Stimulated activated naive CD8-positive, alpha-beta T cell treated with anti-CD3 and anti-CD28 coated beads, Interleukin-15, Interleukin-2, amounts not matched to agents 100 U/mL and 50 U/mL, for 24 hours (primary cell): ENCODE measurements around the gene FBN1.
A peak's percentile ranks its signal among the peaks of the same experiment; 100 is the strongest.

Source experiments
- ATAC-seq: fragments of 150-1000 bp; cut with Tn5 transposase; one replicate; pipeline ENCODE4 v1.10.0; 2021
- DNase-seq: peaks from one replicate; pipeline ENCODE4 v3.0.0; 2021

The FBN1 gene

DNA sequence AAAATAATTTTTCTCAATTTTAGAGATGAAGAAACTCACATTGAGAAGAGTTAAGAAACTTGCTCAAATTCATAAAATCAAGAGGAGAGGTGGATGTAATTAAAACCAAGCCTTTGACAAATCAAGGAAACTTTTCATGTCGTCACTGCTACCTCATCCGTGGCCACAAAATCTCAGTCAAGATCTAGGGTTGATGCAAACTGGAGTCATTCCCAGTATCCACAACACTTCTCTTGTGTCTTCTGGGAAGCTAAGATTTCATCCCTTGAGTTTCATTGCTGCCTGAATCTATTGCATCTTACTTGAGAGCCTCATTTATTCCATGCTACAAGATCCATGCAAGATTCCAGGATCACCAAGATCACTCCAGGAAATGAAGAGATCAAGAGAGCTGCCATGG is 5.4 kb upstream of the FBN1 start:
- no peak for DNase-seq
- ATAC-seq, result no peak

DNA sequence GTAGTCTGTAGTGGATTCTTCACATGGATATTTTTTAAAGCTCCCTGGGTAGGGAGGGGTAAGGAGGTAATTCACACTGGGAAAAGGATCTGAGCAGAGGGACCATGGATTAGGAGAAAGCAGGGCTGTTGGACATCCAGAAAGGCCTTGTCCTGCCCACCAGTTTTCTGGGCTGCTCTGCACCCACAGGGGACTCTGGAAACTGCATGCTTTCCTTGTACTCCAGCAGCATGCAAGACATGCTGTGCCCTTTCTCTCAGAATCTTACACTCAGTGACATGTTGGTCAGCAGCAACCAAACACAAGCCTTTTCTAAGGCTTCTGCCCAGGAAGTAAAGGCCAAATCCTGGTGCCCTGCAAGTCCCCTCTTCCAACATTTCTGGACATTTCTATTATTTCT is 2.5 kb upstream of the FBN1 start:
- no peak for ATAC-seq

DNA sequence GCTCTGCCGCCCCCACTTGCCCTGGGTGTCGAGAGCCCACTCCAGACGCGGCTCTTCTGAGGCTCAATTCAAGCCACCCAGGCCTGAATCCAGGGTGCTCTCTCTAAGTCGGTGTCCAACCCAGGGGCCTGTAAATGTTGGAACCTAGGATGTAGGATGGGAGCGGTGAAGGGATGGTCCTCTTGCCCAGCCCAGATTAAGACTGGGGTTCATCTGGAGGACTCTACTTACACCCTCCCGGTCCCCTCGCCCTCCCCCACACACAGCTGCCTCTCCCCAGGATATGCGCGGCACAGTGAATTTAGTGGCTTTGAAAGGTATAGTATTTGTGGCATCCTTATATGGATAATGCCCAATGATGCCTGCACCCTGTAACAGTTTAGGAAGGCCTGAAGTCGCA is 822 bp upstream of the FBN1 start:
- ATAC-seq (no peak), DNase-seq (no peak)

More for the DNA sequence above, 2.5 kb upstream of the FBN1 start:
- no peak for DNase-seq

DNA sequence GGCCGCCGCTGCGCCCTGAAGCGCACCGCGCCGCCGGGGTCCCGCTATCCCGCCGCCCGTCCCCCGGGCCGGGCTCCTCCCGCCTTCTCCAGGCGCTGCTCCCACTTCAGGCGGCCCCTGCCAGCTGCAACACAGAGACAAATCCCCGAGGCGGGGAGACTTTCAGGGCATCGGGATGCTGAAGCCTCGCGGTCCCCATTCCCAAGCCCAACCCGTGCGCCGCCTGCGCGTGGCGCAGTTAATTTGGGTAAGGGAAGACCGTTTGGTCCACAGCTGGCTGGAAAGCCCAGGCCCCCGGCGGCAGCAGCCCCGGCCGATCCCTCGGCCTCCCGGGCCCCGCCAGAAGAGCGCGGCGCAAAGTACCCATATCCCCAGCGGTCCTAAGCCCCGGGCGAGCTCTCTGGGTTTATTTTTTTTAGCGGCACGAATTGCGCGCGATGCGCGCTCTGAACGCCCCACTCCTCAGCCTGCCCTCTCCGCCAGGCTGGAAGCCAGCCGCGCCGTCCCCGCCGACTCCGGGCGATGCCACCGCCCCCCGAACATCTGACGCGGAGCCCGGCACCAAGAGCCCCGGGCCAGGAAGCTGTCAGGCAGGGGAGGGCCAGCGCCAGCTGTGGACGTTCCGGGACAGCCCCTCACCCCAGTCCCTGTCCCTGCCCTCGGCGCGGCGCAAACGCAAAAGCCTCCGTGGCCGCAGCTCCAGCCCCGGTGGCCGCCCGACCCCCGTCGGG is 517 bp downstream of the FBN1 start:
- peak; percentile 18 for DNase-seq
- ATAC-seq, result peak; percentile 34

DNA sequence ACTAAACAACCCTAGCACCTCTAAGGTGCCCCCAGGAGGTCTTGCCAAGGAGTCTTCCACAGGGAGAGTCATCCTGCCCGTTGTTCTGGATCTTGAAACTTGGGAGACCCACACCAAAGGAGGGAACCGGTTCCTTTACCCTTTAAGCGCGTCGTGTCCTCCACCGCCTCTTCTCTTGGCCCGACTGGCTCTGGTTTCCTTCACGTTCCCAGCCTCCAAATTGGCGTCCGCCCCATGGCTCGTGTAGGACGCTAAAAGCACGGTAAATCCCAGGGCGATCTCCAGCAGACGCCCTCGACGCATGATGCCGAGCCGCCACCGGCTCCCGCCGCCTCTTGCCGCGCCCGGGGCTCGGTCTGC is 1.1 kb downstream of the FBN1 start:
- no peak for DNase-seq
- no peak for ATAC-seq

DNA sequence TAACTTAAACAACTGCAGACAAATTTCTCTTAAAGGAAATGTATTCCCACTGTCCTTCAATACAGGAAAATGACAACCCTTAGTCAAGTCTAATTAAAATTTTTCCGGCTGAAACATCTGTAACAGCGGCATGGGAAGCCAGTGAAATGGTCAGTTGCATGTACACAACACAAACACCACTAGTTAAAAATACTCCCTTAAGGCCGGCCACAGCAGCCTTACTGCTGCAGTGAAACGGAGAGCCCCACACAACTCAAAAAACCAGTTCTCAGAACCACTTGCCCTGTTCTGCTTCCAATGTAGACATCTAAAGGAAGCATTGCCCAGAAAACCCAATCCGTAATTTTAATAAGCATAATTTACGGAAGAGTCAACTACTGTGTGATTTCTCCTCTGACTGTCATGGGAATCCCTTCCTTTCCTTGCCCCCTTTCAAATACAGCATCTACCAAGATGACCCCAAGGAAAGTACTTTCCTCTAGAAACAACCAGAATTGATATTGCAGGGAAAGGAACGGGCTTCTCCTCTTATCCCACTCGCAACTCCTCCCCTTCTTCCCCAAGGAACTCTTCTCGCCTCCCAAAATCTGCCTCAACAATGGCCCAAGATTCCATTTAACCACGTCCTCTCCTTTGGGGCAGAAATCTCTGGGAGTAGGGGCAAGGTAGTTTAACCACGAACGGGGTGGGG is 1.6 kb downstream of the FBN1 start:
- ATAC-seq (no peak), DNase-seq (no peak)

DNA sequence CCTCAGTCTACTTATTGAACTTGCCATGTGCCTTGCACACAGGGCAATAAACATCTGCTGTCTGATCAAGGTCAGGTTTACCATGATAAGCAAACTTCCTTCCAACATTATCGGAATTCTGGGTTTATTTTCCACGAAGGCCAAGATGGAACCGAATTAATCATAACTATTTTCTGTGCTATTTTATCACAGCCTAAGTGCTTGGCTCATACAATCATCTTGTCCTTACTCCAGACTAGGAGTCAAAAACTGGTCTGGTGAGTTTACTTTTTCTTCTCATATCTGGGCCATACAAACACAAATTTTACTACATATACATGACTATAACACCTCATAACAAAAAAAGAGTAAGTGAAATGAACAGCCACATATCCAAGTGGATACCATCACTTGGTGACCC is 2.3 kb downstream of the FBN1 start:
- ATAC-seq (no peak), DNase-seq (no peak)

DNA sequence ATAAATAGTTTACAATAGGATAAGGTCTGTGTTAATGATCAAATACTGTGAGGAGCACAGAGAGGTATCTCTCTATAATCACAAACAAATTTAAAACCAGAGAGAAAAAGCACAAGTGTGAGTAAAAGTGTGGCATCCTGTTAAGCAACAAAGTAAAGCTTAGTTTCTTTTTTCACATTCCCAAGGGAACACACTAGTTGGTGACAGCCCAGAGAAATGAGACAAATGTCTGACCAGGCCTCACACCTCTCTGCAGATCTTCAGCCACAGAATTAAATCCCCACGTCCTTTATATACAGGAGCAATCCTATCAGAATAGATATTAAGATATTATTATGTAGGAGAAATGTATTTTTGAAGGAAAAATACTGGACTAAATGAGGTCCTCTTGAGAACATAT is 2.7 kb downstream of the FBN1 start:
- no peak for DNase-seq
- no peak for ATAC-seq

DNA sequence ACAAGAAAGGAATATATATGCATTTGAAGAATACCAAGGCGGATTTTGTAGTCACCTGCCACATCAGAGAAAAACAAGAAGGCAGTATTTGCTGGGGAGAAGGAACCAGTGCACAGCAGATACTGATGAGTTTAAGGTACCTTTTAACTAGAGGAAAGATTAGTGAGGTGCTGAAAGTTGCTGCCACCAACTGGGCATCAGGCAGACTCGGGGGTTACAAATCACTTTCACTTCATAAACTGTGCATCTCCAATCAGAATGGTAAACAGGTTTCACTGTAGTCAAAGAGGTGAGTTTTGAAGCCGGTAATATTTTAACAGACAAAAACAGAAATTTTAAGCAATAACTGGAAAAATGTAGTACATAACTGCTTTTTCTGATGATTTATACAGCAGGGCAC is 4.1 kb downstream of the FBN1 start:
- no peak for DNase-seq
- ATAC-seq, result no peak

DNA sequence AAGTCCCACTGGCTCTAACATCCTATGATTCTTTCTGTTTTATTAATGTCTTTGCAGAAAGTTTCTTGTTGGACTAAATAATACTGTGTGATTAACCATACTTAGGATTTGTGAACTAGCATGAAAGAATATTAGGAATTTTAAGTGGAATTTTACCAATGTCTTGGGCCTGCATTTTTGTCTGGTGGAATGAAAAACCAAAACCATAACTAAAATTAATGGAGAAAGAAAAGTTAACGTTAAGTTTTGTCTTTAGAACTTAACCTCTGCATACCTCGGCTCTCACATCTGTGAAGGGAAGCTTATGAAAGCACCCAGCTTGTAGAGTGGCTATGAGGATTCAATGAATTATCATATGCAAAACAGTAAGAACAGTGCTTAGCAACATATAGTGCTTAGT is 6.5 kb downstream of the FBN1 start:
- no peak for DNase-seq
- no peak for ATAC-seq

DNA sequence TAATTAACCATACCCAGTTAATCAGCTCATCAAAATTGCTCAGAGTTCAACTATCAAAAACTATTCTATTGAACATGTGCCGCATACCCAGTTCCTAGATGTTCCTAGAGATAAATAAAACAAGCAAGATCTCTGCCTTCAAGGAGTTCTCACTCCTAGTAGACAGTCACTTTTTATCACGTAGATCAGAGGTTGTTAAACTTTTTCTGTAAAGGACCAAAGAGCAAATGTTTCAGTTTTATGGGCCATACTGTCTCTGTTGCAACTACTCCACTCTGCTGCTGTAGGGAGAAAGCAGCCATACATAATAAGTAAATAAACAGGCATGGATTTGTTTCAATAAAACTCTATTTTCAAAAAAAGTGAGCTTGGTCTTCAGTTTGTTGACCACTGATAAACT is 7.9 kb downstream of the FBN1 start:
- DNase-seq (no peak), ATAC-seq (no peak)

DNA sequence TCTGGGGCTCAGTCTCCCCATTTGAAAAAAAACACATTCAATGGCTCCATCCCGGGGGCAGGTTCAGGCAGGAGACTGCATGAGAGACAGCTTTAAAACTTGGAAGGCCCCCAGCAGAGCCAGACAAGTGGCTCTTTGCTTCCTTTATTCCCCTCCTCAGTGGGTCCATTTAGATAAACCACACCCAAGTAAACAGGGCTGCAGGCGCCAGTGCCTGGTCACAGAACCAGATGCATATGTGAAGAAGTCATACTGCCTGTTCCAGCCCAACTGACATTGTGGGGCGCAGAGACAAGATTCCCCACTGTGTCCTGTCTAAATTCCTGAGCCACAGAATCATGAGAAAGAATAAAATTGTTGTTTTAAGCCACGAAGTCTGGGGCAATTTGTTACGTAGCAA is 9.0 kb downstream of the FBN1 start:
- ATAC-seq, result no peak
- no peak for DNase-seq

DNA sequence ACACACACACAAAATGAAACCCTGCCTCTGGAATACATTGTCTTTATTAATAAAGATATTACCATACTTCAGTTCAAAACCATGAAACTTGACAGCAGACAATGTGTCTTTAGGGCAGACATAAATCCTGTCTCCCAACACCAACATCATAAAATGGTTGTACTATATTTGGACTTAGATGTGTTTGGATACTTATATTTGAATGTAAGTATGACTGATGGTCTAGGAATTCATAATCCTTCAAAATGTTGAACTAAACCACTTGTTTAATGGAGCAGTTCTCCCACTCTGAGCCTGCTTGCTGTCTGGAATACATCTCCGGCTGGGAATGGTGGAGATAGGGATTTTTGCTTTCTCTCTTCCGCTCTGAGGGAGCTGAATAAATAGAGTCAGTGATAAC is 10.6 kb downstream of the FBN1 start:
- DNase-seq (no peak), ATAC-seq (no peak)

DNA sequence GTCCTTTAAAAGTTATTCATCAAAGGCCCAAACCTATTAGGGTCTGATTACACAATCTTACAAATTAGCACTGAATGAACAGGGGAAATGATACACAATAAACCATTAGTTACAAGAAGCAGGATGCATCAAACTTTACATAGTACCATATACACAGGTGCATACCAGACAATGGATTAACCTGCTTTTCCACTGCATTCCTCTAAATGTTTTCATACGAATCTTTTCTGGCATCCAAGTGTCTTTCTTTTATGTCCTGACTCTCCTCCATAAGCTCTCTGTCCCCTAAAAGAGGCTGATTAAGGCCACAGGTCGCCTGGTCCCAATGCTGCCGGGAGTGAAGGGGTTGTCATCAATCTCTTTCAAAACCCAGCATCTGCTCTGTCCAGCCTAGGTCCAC is 11.4 kb downstream of the FBN1 start:
- DNase-seq (no peak), ATAC-seq (no peak)

DNA sequence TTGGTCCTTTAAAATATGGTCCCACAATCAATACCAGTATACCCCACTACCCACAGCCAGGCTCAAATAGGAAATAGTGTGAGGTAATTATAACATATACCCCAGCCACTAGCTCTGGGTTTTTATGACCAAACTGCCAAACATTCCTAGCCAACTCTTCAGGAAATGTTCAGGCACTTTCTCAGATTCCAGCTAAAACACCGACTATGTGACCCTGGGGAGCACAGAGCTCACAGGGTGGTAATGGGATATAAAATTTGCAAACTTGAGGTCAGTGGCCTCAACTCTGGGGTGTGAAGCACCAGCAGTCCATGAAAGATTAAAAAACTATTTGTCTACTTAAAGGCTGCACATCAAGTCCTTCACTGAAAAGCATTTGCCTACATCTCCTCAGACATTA is 12.9 kb downstream of the FBN1 start:
- DNase-seq (no peak), ATAC-seq (no peak)

DNA sequence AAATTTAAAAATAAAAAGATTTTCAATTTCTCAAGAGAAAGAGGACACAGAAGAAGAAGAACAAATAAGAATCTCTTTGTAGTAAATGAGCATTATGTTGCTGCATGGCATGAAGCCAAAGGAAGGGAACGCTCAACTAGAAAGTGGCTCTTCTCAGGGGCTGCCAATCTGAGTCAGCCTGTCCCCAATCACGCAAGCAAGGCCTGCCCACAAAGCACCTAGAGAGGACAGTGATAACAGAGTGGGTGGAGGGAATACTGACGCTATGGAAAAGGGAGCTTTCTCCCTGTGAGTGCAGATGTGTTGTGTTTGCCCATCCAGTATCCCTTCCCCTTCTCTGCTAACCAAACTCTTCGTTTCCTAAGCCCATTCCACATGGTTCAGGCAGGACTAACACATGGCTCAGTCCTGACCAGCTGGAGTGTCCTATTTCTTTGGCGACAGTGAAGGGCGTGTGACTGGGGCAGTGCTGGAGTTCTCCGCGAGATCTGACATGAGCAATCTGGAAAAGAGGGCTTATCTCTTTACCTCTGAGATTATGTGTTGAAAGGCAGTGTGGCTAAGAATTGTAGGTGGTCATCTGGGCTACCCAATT is 14.2 kb downstream of the FBN1 start:
- peak; percentile 61 for ATAC-seq
- peak; percentile 17 for DNase-seq

DNA sequence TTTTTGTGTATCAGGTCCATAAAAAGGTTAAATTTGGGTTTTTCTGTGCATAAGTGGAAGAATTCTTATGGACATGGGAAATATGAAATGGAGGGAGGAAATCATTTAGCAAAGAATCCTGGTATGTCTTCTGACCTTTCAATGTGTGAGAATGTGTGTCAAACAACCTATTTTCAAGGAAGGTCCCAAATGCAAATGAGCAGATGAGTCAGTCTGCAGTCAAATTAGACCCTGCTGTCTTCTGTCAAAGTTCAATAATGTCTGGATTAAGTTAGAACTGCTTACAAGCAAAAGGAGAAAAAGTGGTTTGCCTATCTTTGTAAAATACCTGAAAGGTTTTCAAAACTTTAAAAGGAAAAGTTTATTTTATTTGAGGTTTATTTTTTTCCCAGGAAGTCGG is 15.3 kb downstream of the FBN1 start:
- no peak for DNase-seq
- no peak for ATAC-seq

DNA sequence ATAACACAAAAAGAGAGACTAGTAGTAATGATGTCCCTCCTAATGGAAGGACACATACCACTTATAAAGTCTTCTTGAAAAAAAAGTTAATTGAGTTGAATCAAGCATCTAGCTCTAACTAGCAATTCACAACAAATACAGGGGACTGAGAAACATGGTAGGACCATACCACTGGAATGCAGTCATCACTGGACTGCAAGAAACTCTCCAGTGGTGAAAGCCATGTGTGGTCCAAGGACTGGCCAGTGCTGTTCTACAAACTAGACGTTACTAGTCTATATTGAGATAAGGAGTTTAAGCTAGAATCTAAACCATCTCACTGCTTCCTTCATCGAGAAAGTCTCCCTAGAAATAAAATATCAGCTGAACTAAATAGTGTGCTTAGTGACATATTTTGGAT is 16.7 kb downstream of the FBN1 start:
- DNase-seq (no peak), ATAC-seq (no peak)

DNA sequence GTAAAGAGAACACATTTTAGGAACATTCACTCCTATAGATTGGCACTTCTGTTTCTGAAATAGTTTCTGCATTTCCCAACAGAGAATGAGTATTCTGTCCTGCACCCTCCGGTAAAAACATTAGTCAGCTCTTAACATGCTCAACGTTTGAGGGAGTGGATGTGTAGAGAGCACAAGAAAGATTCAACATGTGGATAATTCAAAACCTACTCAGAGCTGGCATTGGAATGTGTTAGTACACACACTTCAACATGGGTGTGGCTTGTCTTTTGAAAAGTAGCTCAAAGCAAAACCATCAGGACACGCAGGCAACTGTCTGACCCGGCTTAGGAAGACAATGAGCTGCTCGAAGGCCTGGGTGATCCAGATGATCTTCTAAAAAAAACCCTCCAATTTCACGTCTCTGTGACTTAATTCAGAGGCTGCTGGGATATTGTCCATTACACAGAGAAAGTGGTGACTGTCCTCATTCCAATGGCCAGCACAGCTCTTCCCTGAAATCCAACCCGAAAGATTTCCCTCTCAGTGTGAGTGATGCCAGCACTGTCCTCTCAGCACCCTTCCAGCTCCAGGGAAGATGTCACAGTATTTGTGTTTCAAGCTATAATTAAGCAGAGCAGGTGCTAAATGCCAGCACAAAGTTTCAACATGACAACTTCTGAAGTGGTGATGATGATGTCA is 18.1 kb downstream of the FBN1 start:
- DNase-seq, result no peak
- no peak for ATAC-seq

DNA sequence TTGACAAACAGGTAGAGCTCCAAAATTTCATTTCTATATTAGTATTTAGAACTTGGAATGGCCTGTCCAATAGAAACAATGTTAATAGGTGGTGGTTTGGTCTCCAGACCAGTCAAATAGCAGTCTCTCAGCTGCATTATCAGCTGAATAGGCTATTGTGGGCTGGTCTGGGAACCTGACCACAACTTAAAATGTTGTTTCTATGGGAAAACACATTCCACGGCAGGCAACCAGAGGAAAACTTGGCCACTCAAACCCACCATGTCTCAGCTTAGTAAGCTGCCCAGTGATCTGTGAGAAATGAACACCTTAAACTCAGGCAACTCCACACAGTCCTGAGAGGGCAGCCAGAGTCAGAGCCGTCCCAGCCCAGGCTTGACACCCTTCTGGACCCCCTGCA is 20.4 kb downstream of the FBN1 start:
- ATAC-seq, result no peak
- DNase-seq, result no peak

DNA sequence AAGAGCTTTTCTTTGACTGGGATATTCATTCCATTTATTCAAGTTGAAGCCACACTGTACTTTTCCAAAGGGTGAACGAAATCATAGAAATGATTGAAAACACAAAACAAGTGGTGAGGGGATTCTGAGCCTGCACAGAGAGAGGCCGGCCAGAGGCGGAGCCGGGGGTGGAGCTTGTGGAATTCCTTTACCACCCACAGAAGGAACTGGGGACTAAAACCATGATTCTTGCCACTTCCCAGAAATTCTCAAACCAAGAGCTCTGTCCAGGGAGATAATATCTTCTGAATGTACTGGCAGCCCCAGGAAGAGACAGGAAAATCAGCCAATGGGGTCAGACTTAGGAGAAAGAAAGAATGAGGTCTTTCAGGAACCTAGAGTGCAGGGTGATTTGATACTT is 20.8 kb downstream of the FBN1 start:
- no peak for ATAC-seq
- no peak for DNase-seq

DNA sequence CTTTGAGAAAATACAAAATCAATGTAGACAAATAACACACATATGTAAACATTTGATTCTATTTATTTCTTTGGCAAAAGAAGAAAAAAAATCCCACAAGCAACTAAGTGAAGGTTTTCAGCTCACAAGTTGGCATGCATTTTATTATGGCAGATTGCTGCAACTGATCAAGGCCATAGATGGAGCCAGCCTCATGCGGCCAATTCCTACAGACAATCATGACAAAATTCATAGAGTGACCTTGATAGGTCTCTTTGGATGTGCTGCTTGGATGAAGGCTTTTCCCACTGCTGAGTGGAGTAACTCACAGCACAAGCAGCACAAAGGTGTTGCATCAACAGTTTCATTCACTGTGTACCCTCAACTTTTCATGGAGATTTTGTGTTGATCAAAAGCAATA is 22.1 kb downstream of the FBN1 start:
- ATAC-seq, result no peak
- no peak for DNase-seq

DNA sequence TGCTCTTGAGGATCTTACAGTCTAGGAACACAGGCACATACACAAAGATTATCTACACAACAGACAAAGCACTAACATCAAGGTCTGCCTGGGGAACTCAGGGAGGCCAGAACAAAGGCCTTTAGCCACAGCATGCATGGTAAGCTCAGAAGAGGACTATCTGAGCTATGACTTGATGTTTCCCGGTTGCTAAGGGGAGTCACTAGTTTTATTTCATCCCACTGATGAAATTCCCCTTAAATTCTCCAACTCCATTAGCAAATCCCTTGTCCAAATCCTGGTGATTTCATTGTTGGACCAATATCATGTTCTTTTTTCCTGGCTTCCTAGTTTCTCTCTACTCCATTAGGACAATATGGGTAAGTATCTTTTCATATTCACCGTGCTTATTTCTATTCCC is 23.3 kb downstream of the FBN1 start:
- no peak for DNase-seq
- ATAC-seq, result no peak
